T-helper 1 cell treated with Interleukin-12 subunit alpha and Interleukin-12 subunit beta and Interleukin-4 antibody, amounts not matched to agents 30 ng/mL and 1 ng/mL, for 36 hours (primary cell): ENCODE results near the gene KIFC1. TPM values are rescaled to one million over a fixed set of nuclear protein-coding genes. Genes with fewer than 3 reads are reported as not detected.

Experiments
- intact Hi-C: fragments of 100-400 bp; cut with micrococcal nuclease; formaldehyde crosslinking; loops from one replicate; pipeline ENCODE4 v1.15.1; 2024
- total RNA-seq: library from RNA; stranded (reverse); gene quantifications from 2 replicates; pipeline ENCODE4 v1.2.3, GENCODE V29; 2022

The KIFC1 gene
- total RNA-seq, 1 donor from 2014 or later: 76.9 TPM

- intact Hi-C loops: loop anchor here (1.0 to 10.0 kb wide), 16 partner anchors 8 to 1745 kb away; partner anchors contain the start of genes AGPAT1, C6orf47, CSNK2B and CUTA
Observed at GRCh38 chr6:33410050-33410710, 18.6 kb downstream of the KIFC1 start.

GRCh38 chr6:33410711-33411631 lies 19.3 kb downstream of the KIFC1 start, which contains the start of gene PHF1:
Gene PHF1, plus strand, starts transcription at chr6:33411014. Its CDS starts 1,250 bp downstream, at chr6:33412264.
- intact Hi-C loops: loop anchor here (1.0 to 10.0 kb wide), 16 partner anchors 7 to 1746 kb away; partner anchors contain the start of genes AGPAT1, C6orf47, CSNK2B and CUTA

GRCh38 chr6:33411632-33412005 lies 20.0 kb downstream of the KIFC1 start:
- intact Hi-C loops: loop anchor here (5.0 to 10.0 kb wide), 6 partner anchors 291 to 1747 kb away; partner anchors contain the start of genes AGPAT1, C6orf47, CSNK2B and DXO

GRCh38 chr6:33412140-33413009 lies 20.8 kb downstream of the KIFC1 start:
- intact Hi-C loops: loop anchor here (5.0 to 10.0 kb wide), 6 partner anchors 290 to 1748 kb away; partner anchors contain the start of genes AGPAT1, C6orf47, CSNK2B and DXO

- intact Hi-C loops: loop anchor here (5.0 to 10.0 kb wide), 6 partner anchors 289 to 1749 kb away; partner anchors contain the start of genes AGPAT1, C6orf47, CSNK2B and DXO
Observed at GRCh38 chr6:33413241-33414120, 21.9 kb downstream of the KIFC1 start.

GRCh38 chr6:33414592-33415271 lies 23.1 kb downstream of the KIFC1 start:
- intact Hi-C loops: loop anchor here (5.0 to 10.0 kb wide), 8 partner anchors 288 to 1750 kb away; partner anchors contain the start of genes AGPAT1, C6orf47, CSNK2B and DXO

GRCh38 chr6:33415831-33416230 lies 24.2 kb downstream of the KIFC1 start:
- intact Hi-C loops: loop anchor here (5.0 to 10.0 kb wide), 7 partner anchors 296 to 1751 kb away; partner anchors contain the start of genes AGPAT1, C6orf47, CSNK2B and DXO

- intact Hi-C loops: loop anchor here (5.0 to 10.0 kb wide), 7 partner anchors 296 to 1752 kb away; partner anchors contain the start of genes AGPAT1, C6orf47, CSNK2B and DXO
Observed at GRCh38 chr6:33416386-33417127, 24.9 kb downstream of the KIFC1 start.

GRCh38 chr6:33417128-33417902 lies 25.7 kb downstream of the KIFC1 start:
- intact Hi-C loops: loop anchor here (5.0 to 10.0 kb wide), 7 partner anchors 295 to 1753 kb away; partner anchors contain the start of genes AGPAT1, C6orf47, CSNK2B and DXO

GRCh38 chr6:33417903-33418689 lies 26.5 kb downstream of the KIFC1 start, which contains the start of gene CUTA:
Gene CUTA, minus strand, starts transcription at chr6:33418107. Its CDS starts 107 bp downstream, at chr6:33418000.
- intact Hi-C loops: loop anchor here (1.0 to 10.0 kb wide), 20 partner anchors 8 to 1753 kb away; partner anchors contain the start of genes AGPAT1, C6orf47, CSNK2B and DXO

GRCh38 chr6:33418690-33419291 lies 27.2 kb downstream of the KIFC1 start:
- intact Hi-C loops: loop anchor here (1.0 to 10.0 kb wide), 20 partner anchors 8 to 1754 kb away; partner anchors contain the start of genes AGPAT1, C6orf47, CSNK2B and DXO

- intact Hi-C loops: loop anchor here (2.0 to 10.0 kb wide), 12 partner anchors 35 to 1755 kb away; partner anchors contain the start of genes AGPAT1, C6orf47, CSNK2B and DXO
Observed at GRCh38 chr6:33419580-33420490, 28.2 kb downstream of the KIFC1 start, which contains the start of gene SYNGAP1. Gene SYNGAP1, plus strand, starts transcription at chr6:33420065. Its CDS starts 200 bp downstream, at chr6:33420265.

- intact Hi-C loops: no loop called here
Observed at GRCh38 chr6:33420491-33421343, 29.1 kb downstream of the KIFC1 start.
